AG09319 (cell line): ENCODE data around the gene GRK3.

Experiments used
- DNase-seq: peaks from one replicate; pipeline ENCODE4 v3.0.0-alpha.2; 2010; ENCODE audit warnings: low read depth; ENCODE audit errors: extremely low read depth
- CTCF ChIP-seq: IDR thresholded peaks from 2 replicates; pipeline ENCODE4 v1.5.1; 2011; ENCODE audit warnings: low read depth, mild to moderate bottlenecking, inconsistent platforms, low read length, moderate library complexity

Gene GRK3

GRCh38 chr22:25669253-25670069, 105.0 kb downstream of the GRK3 start:
- DNase-seq, result no peak

GRCh38 chr22:25670070-25670461, 105.6 kb downstream of the GRK3 start:
- no peak for TF ChIP-seq CTCF
- DNase-seq, result no peak

More at GRCh38 chr22:25669253-25670069, 105.0 kb downstream of the GRK3 start:
- TF ChIP-seq CTCF, result no peak

GRCh38 chr22:25672289-25673084, 108.0 kb downstream of the GRK3 start:
- no peak for DNase-seq
- TF ChIP-seq CTCF, result no peak

- no peak for DNase-seq
- TF ChIP-seq CTCF, result no peak
Measured at GRCh38 chr22:25673713-25674112, 109.2 kb downstream of the GRK3 start.

- no peak for TF ChIP-seq CTCF
- DNase-seq, result no peak
Measured at GRCh38 chr22:25677631-25678030, 113.2 kb downstream of the GRK3 start.

GRCh38 chr22:25680051-25680450, 115.6 kb downstream of the GRK3 start:
- DNase-seq, result no peak
- TF ChIP-seq CTCF, result no peak

GRCh38 chr22:25680956-25681355, 116.5 kb downstream of the GRK3 start:
- DNase-seq, result no peak
- no peak for TF ChIP-seq CTCF
